Measurements from ENCODE around the gene IGF2R. TPM values are rescaled to one million over a fixed set of nuclear protein-coding genes. Genes with fewer than 3 reads are reported as not detected.

The IGF2R gene
- total RNA-seq, 1 experiment from 2014 or later: 35.9 TPM

- Histone ChIP-seq H3K36me3 (no peaks in the 10 kb centered on the region), H3K4me3 (no peak overlapping the region), H3K27me3 (no peaks in the 10 kb centered on the region), H3K9me3 (peaks cover 14% of the 10 kb centered on the region)
- DNase-seq: no peak
These were observed 24.8 kb upstream of the IGF2R start for GRCh38 chr6:159943968-159944598.

GRCh38 chr6:159945801-159946392, 23.0 kb upstream of the IGF2R start:
- Histone ChIP-seq H3K9me3 (peaks cover 14% of the 10 kb centered on the region), H3K36me3 (no peaks in the 10 kb centered on the region), H3K4me3 (no peak overlapping the region), H3K27me3 (no peaks in the 10 kb centered on the region)
- DNase-seq: no peak

- Histone ChIP-seq H3K4me3 (no peak overlapping the region), H3K27me3 (no peaks in the 10 kb centered on the region), H3K36me3 (no peaks in the 10 kb centered on the region), H3K9me3 (peaks cover 14% of the 10 kb centered on the region)
- DNase-seq: no peak
These were observed 22.0 kb upstream of the IGF2R start for GRCh38 chr6:159946912-159947311.

- Histone ChIP-seq H3K9me3 (peaks cover 14% of the 10 kb centered on the region), H3K27me3 (no peaks in the 10 kb centered on the region), H3K36me3 (no peaks in the 10 kb centered on the region), H3K4me3 (no peak overlapping the region)
- DNase-seq: no peak
These were observed 20.7 kb upstream of the IGF2R start for GRCh38 chr6:159948199-159948598.

GRCh38 chr6:159951772-159952171, 17.1 kb upstream of the IGF2R start:
- DNase-seq: no peak
- H3K9me3 ChIP-seq: no peaks in the 10 kb centered on the region
- no peaks in the 10 kb centered on the region for H3K36me3 ChIP-seq
- no peak overlapping the region for H3K4me3 ChIP-seq
- no peaks in the 10 kb centered on the region for H3K27me3 ChIP-seq

- no peak overlapping the region for H3K4me3 ChIP-seq
These were observed 16.4 kb upstream of the IGF2R start for GRCh38 chr6:159952289-159953005.

GRCh38 chr6:159953091-159953601, 15.7 kb upstream of the IGF2R start:
- Histone ChIP-seq H3K9me3 (no peaks in the 10 kb centered on the region), H3K27me3 (no peaks in the 10 kb centered on the region), H3K36me3 (no peaks in the 10 kb centered on the region), H3K4me3 (no peak overlapping the region)
- no peak for DNase-seq

More at GRCh38 chr6:159952289-159953005, 16.4 kb upstream of the IGF2R start:
- no peaks in the 10 kb centered on the region for H3K36me3 ChIP-seq
- no peak for DNase-seq
- no peaks in the 10 kb centered on the region for H3K9me3 ChIP-seq
- no peaks in the 10 kb centered on the region for H3K27me3 ChIP-seq

GRCh38 chr6:159955945-159956361, 12.9 kb upstream of the IGF2R start:
- Histone ChIP-seq H3K36me3 (no peaks in the 10 kb centered on the region), H3K4me3 (no peak overlapping the region), H3K9me3 (no peaks in the 10 kb centered on the region; the same call in 1 of the 2 replicates), H3K27me3 (no peaks in the 10 kb centered on the region)
- no peak for DNase-seq

GRCh38 chr6:159957071-159957673, 11.7 kb upstream of the IGF2R start:
- no peak for DNase-seq
- no peaks in the 10 kb centered on the region for H3K36me3 ChIP-seq
- no peak overlapping the region for H3K4me3 ChIP-seq
- no peaks in the 10 kb centered on the region; the same call in 1 of the 2 replicates for H3K9me3 ChIP-seq
- no peaks in the 10 kb centered on the region for H3K27me3 ChIP-seq

GRCh38 chr6:159959165-159959975, 9.5 kb upstream of the IGF2R start:
- H3K4me3 ChIP-seq: no peak overlapping the region
- H3K9me3 ChIP-seq: no peaks in the 10 kb centered on the region; the same call in 1 of the 2 replicates
- DNase-seq: no peak
- H3K36me3 ChIP-seq: no peaks in the 10 kb centered on the region
- H3K27me3 ChIP-seq: no peaks in the 10 kb centered on the region

GRCh38 chr6:159959976-159960384, 8.9 kb upstream of the IGF2R start:
- H3K36me3 ChIP-seq: no peaks in the 10 kb centered on the region
- H3K9me3 ChIP-seq: no peaks in the 10 kb centered on the region; the same call in 1 of the 2 replicates
- DNase-seq: no peak
- no peak overlapping the region for H3K4me3 ChIP-seq
- H3K27me3 ChIP-seq: no peaks in the 10 kb centered on the region

- Histone ChIP-seq H3K36me3 (no peaks in the 10 kb centered on the region), H3K4me3 (no peak overlapping the region), H3K9me3 (no peaks in the 10 kb centered on the region; the same call in 1 of the 2 replicates), H3K27me3 (no peaks in the 10 kb centered on the region)
- DNase-seq: no peak
These were observed 8.4 kb upstream of the IGF2R start for GRCh38 chr6:159960485-159960884.

- H3K4me3 ChIP-seq: no peak overlapping the region
- no peaks in the 10 kb centered on the region; the same call in 1 of the 2 replicates for H3K9me3 ChIP-seq
- H3K36me3 ChIP-seq: no peaks in the 10 kb centered on the region
- no peaks in the 10 kb centered on the region for H3K27me3 ChIP-seq
- no peak for DNase-seq
These were observed 7.4 kb upstream of the IGF2R start for GRCh38 chr6:159961528-159961927.

- Histone ChIP-seq H3K27me3 (no peaks in the 10 kb centered on the region), H3K4me3 (no peak overlapping the region), H3K36me3 (no peaks in the 10 kb centered on the region), H3K9me3 (no peaks in the 10 kb centered on the region; the same call in 1 of the 2 replicates)
- no peak for DNase-seq
These were observed 5.8 kb upstream of the IGF2R start for GRCh38 chr6:159963111-159963510.

- no peak for DNase-seq
- Histone ChIP-seq H3K4me3 (no peak overlapping the region), H3K27me3 (no peaks in the 10 kb centered on the region), H3K9me3 (no peaks in the 10 kb centered on the region; the same call in 1 of the 2 replicates), H3K36me3 (no peaks in the 10 kb centered on the region)
These were observed 4.8 kb upstream of the IGF2R start for GRCh38 chr6:159964046-159964445.

- Histone ChIP-seq H3K4me3 (no peak overlapping the region), H3K36me3 (no peaks in the 10 kb centered on the region), H3K9me3 (no peaks in the 10 kb centered on the region), H3K27me3 (no peaks in the 10 kb centered on the region)
- no peak for DNase-seq
These were observed 2.5 kb upstream of the IGF2R start for GRCh38 chr6:159966339-159966738.
